Measurements from ENCODE around the gene ADAMTS2.

- TF ChIP-seq CTCF (IDR thresholded peaks at IDR 0.05 in 8 of 11, conservative IDR thresholded peaks at IDR 0.05 in 3 of 11) (no peak), POLR2A (IDR thresholded peaks at IDR 0.05) (no peak), POLR2AphosphoS5 (IDR thresholded peaks at IDR 0.05) (no peak)
Measured at GRCh38 chr5:179127136-179128040, 217.9 kb downstream of the ADAMTS2 start.
